SW480 (cell line): ENCODE measurements around the gene BMERB1.
"Not testable (repeated sequence)": the region's sequence is repeated elsewhere in the genome, so short reads cannot be mapped to it uniquely, and the experiment has no call there.

Experiments
- DNase-seq: peaks from one replicate; pipeline ENCODE4 v3.0.0-alpha.2; 2016; ENCODE audit warnings: low spot score

BMERB1 gene

GRCh38 chr16:15434425-15435215 lies at the start of gene BMERB1:
Gene BMERB1, plus strand, starts transcription at chr16:15434588. Its CDS starts 66 bp downstream, at chr16:15434654.
- DNase-seq, result no peak

- not testable (repeated sequence) for DNase-seq
Measured at GRCh38 chr16:15388060-15388459, 46.3 kb upstream of the BMERB1 start.

- not testable (repeated sequence) for DNase-seq
Measured at GRCh38 chr16:15389916-15390315, 44.5 kb upstream of the BMERB1 start.

GRCh38 chr16:15393025-15393424 lies 41.4 kb upstream of the BMERB1 start:
- not testable (repeated sequence) for DNase-seq

GRCh38 chr16:15395631-15396508 lies 38.5 kb upstream of the BMERB1 start, which contains the start of gene MPV17L:
Gene MPV17L, plus strand, starts transcription at chr16:15395754. Its CDS starts 144 bp downstream, at chr16:15395898.
- DNase-seq, result not testable (repeated sequence)

GRCh38 chr16:15396509-15396829 lies 37.9 kb upstream of the BMERB1 start:
- not testable (repeated sequence) for DNase-seq

GRCh38 chr16:15396948-15397594 lies 37.3 kb upstream of the BMERB1 start:
- DNase-seq, result no peak

GRCh38 chr16:15398618-15399316 lies 35.6 kb upstream of the BMERB1 start:
- DNase-seq, result no peak

- no peak for DNase-seq
Measured at GRCh38 chr16:15399317-15399716, 35.1 kb upstream of the BMERB1 start.

- DNase-seq, result not testable (repeated sequence)
Measured at GRCh38 chr16:15400314-15400713, 34.1 kb upstream of the BMERB1 start.

DNA sequence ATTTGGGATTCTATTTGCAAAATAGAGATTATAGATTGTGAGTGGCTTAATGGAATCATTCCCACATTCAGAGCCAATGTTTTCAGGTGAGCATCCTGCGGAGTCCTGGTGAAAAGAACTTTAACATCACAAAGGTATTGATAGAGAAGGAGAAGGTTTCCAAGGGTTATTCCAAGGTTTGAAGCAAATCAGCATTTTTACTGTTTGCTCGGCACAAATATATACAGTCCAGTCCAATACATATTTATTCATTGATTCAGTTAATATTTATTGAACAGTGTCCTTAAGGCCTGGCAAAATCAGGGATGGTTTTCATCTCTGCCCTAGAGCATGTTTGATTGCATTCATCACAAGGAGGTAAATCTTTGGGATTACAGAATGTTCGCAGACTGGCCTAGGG lies 32.4 kb upstream of the BMERB1 start:
- DNase-seq, result no peak

DNA sequence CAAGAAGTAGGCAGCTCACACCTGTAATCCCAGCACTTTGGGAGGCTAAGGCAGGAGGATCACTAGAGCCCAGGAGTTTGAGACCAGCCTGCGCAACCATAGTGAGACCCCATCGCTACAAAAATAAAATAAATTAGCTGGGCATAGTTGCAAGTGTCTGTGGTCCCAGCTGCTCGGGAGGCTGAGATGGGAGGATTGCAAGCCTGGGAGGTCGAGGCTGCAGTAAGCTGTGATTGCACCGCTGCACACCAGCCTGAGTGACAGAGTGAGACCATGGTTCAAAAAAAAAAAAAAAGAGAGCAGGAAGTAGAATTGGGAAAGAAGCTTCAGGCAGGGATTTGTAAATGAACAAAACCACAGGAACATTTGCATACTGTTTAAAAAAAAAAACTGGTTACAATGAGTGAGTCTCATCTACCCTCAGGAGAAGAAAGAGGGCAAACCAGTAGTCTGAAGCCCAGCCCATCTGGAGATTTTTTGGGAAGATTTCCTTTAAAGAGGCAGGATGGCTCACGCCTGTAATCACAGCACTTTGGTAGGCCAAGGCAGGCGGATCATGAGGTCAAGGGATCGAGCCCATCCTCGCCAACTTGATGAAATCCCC lies 30.9 kb upstream of the BMERB1 start:
- DNase-seq, result no peak

- DNase-seq, result not testable (repeated sequence)
Measured at GRCh38 chr16:15404091-15404490, 30.3 kb upstream of the BMERB1 start.

- no peak for DNase-seq
Measured at GRCh38 chr16:15404792-15405191, 29.6 kb upstream of the BMERB1 start.

- DNase-seq, result not testable (repeated sequence)
Measured at GRCh38 chr16:15407756-15408155, 26.6 kb upstream of the BMERB1 start.

GRCh38 chr16:15409476-15409875 lies 24.9 kb upstream of the BMERB1 start:
- not testable (repeated sequence) for DNase-seq

DNA sequence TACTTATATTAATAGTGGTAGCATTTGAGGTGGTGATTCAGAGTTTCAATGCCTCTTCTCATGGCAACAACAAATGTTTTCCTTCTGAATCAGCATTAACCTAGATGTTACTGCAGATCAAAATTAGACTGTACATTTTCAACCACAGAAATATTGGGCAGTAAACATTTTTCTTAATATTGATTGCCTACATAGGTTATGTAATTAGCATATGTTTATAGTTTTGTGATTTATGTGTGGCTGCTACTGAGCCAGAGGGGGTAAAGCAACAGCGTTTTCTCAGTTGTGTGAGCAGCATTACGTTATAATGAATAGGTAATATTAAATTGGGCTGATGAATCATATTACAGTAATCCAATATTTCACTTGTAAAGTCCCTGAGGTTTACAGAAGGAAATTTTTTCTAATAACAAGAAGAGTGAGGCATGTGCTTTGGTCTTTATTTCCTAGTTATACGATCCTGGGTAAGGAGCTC lies 18.8 kb upstream of the BMERB1 start:
- no peak for DNase-seq

- no peak for DNase-seq
Measured at GRCh38 chr16:15417197-15417596, 17.2 kb upstream of the BMERB1 start.

- no peak for DNase-seq
Measured at GRCh38 chr16:15418206-15418605, 16.2 kb upstream of the BMERB1 start.

DNA sequence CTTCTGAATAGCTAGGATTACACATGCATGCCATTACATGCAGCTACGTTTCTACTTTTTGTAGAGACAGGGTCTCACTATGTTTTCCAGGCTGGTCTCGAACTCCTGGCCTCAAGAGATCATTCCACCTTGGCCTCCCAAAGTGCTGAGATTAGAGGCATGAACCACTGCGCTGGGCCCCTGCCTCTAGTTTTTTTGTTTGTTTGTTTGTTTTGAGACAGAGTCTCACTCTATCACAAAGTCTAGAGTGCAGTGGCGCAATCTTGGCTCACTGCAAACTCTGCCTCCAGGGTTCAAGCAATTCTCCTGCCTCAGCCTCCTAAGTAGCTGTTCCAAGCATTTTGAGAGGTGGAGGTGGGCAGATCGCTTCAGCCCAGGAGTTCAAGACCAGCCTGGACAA lies 12.7 kb upstream of the BMERB1 start:
- DNase-seq, result not testable (repeated sequence)

- DNase-seq, result no peak
Measured at GRCh38 chr16:15422222-15422621, 12.2 kb upstream of the BMERB1 start.
